GM18909 (cell line): ENCODE measurements around the gene PDXDC1.
"Not testable (repeated sequence)": the region's sequence is repeated elsewhere in the genome, so short reads cannot be mapped to it uniquely, and the experiment has no call there.

Source experiments
- ATAC-seq: cut with Tn5 transposase; IDR thresholded peaks from one replicate; pipeline ENCODE4 v1.9.1; 2021; ENCODE audit warnings: mild to moderate bottlenecking; ENCODE audit not compliant: unreplicated experiment, poor library complexity

PDXDC1 gene

DNA sequence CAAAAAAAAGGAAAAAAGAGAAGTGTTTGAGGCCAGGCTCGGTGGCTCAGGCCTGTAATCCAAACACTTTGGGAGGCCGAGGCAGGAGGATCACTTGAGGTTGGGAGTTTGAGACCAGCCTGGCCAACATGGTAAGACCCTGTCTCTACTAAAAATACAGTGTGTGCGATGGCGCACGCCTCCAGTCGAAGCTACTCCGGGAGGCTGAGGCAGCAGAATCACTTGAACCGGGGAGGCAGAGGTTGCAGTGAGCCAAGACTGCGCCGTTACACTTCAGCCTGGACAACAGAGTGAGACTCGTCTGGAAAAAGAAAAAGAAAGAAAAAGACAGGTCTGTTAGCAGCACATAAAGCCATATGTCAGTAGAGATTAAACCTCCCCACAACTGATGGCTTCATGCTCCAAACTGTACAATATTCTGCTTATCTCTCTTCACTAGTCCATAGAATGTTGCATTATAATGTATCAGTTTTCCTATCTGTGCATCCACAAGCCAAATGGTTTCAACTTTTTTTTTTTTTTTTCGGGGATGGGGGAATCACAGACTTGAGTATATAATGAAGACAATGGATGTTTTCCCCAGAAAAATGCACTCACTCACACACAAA is 3.1 kb upstream of the PDXDC1 start:
- ATAC-seq = not testable (repeated sequence)

DNA sequence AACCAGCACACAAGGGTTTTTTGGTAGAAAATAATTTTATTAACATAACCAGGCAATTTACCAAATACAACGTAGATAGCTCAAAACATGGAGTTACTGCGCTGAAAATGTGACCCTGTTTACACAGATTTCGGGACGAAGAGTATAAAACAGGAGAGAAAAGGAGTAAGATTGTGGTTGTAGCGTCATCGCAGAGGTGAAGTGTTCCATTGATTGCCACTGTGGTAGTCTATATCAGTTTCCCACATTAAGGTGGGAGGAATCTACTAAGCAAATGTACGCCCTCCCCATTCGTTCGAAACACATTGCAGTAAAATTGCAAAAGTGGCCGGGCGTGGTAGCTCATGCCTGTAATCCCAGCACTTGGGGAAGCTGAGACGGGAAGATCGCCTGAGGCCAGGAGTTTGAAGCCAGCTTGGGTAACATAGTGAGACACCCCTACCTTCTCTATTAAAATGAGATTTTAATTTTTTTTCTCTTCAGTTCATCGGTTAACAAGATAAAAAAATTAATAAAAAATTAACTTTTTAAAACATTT is 972 bp upstream of the PDXDC1 start:
- ATAC-seq = not testable (repeated sequence)

DNA sequence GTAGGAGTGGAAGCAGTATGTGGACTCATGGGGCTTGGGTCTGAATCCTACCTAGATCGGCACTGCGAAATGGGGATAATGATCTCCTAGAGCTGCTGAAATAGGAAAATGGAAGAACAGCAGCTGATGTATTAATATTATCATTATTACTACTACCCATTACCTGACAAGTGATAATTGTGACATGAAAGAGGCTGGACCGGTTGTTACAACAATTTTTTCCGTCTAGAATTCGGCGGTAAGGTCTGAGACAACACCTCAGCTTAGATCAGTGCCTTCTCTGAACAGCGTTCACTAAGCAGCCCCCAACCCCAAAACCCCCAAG is 533 bp upstream of the PDXDC1 start:
- ATAC-seq = not testable (repeated sequence)

DNA sequence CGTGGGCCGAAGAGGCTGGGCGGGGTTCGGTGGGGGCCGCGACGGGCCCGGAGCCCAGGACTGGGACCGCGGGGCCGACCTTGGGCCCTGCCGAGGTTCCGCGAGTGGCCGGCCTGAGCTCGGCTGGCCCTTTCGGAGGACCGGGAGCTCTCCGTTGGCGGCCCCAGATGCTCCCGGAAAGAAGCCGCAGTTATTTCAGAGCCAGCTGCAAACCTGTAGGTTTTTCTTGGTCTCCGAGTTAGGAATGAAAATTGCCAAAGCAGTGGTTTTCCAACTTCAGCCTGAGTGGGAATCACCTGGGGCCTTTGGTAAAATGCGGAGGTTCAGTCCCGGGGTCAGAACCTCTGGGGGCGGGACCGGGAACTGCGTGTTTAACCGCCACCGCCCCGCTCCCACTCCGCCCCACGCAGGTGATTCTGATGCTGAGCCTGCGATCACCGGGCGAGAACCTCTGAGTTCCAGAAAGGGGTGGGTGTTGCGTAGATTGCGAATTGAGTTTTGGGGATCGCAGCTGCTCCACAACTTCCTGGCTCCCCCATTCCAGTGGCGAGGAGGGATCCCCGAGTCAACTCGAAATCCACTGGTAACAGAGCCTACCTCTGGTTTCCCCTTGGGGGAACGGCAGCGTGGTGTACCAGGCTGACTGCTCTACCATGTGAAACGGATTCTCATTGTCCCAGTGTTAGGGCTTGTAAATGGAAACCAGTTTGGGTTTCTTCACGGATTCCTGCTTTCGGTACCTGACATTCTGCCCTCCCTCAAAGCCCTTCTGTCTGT is 780 bp downstream of the PDXDC1 start:
- ATAC-seq = peak; percentile 9

DNA sequence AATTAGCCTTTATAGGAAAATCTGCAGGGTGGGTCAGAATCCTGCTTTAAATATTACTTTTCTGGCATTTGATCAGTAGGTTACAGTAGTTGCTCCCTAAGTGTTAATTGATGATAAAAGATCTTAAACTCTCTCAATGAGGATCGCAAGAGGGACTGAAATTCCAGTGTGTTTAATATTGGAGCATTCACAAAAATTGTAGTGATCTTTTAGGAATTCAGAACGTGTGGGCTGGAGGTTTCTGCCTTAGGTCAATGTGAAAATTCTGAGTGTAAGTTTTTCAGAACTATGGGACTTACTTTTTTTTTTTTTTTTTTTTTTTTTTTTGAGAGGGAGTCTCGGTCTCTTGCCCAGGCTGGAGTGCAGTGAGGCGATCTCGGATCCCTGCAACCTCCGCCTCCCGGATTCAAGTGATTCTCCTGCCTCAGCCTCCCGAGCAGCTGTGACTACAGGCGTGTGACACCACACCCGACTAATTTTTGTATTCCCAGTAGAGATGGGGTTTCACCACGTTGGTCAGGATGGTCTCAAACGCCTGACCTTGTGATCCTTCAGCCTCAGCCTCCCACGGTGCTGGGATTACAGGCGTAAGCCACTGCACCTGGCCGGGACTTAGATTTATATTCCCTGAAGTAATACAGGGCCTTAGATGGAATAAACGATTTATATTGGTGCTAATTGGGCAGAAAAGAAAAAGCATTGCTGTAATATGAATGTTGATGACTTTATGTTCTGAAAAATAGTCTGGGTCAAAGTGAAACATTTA is 2.3 kb downstream of the PDXDC1 start:
- ATAC-seq = not testable (repeated sequence)

DNA sequence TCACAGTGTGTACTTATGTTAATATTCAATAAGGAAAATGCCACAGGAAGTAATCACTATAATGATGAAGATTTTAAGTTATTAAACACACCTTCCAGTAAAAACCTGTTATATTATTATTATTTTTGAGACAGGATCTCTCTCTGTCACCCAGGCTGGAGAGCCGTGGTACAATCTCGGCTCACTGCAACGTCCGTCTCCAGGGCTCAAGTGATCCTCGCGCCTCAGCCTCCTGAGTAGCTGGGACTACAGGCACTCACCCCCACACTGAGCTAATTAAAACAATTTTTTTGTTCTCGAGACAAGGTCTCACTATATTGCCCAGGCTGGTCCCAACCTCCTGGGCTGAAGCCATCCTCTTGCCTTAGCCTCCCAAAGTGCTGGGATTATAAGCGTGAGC is 3.5 kb downstream of the PDXDC1 start:
- ATAC-seq = not testable (repeated sequence)

DNA sequence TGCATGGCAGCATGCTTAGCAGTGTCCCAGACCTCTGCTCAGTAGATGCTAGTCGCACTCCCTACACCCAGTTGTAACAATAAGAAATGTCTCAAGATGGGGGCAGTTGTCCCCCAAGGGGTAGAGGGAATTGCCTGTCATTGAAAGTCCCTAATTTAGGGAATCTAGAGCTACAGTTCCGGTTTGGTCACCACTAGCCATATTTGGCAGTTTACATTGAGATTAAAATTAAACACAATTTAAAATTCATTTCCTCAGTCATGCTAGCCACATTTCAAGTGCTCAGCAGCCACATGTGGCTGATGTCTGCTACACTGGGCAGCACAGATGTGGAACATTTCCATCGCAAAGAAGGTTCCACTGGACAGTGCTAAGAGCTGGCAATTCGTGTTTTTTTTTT is 4.1 kb downstream of the PDXDC1 start:
- not testable (repeated sequence) for ATAC-seq

DNA sequence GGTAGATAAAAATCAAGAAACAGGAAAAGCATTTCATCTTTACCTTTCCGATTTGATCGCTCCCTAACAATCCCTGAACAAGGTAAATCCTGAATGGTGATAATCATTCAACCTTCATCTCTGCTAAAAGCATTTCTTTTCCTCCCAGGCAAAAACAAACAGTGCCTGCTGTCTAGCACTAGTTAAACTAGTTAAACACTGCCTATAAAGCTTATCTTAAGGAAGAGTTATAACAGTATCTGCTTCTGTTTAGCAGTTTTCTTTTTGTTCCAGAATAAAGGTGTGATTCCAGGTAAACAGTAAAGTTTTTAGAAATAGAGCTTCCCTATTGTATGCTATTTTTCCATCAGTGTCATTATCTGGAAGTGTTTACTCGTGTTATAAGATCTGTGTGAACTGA is 6.4 kb downstream of the PDXDC1 start:
- ATAC-seq = not testable (repeated sequence)

DNA sequence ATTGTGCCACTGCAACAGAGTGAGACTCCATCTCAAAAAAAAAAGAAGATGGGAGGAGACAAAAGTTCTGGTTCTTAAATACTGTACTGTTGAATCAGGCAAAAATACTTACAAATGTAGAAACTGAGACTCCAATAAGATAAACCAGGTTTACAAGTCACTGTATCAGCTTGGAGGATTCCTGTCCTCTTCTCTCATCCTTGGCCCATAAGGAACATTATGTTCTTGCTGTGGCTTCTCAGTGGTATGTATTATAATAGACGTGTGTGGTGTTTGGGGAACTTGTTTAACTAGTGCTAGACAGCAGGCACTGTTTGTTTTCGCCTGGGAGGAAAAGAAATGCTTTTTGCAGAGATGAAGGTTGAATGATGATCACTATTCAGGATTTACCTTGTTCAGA is 7.7 kb downstream of the PDXDC1 start:
- not testable (repeated sequence) for ATAC-seq

DNA sequence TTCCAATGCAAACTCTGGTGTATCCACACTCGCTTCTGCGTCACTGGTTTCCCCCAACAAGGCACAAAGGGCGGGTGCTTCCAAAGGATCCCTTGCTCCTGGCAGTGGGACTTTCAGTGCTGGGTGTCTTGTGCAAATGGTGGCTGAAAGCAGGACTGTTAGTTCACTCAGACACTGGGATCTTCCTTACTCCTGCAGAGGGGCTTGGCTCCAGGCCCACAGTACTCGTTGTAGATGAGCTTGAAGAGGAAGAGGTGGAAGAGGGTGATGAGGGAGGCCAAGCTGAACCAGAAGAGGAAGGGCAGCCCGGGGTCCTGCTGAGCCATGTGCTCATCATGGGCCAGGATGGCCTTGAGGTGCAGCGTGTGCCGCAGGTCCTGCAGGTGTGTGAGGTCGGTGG is 13.3 kb downstream of the PDXDC1 start:
- not testable (repeated sequence) for ATAC-seq

DNA sequence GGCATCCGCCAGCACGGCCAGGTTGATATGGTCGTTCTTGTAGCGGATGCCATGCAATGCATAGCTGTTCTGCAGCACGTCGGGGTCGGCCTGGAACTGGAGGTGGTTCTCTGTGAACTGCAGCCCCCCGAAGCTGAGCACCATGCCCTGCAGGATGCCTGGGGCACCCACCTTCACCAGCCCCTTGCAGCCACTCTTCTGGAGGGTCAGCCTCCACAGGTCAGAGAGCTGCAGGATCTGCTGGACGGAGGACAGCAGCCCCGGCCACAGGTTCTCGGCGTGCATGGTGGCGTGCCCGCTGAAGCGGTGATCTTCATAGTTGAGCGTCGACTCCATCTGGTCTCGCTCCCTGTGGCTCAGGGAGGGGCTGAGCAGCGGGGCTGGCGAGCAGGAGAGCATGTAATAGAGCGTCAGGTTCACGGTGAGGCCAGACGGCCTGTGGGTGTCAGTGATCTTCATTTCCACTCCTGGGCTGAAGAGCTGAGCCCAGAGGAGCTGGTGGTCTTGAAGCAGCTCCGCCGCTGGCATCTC is 13.9 kb downstream of the PDXDC1 start:
- not testable (repeated sequence) for ATAC-seq

DNA sequence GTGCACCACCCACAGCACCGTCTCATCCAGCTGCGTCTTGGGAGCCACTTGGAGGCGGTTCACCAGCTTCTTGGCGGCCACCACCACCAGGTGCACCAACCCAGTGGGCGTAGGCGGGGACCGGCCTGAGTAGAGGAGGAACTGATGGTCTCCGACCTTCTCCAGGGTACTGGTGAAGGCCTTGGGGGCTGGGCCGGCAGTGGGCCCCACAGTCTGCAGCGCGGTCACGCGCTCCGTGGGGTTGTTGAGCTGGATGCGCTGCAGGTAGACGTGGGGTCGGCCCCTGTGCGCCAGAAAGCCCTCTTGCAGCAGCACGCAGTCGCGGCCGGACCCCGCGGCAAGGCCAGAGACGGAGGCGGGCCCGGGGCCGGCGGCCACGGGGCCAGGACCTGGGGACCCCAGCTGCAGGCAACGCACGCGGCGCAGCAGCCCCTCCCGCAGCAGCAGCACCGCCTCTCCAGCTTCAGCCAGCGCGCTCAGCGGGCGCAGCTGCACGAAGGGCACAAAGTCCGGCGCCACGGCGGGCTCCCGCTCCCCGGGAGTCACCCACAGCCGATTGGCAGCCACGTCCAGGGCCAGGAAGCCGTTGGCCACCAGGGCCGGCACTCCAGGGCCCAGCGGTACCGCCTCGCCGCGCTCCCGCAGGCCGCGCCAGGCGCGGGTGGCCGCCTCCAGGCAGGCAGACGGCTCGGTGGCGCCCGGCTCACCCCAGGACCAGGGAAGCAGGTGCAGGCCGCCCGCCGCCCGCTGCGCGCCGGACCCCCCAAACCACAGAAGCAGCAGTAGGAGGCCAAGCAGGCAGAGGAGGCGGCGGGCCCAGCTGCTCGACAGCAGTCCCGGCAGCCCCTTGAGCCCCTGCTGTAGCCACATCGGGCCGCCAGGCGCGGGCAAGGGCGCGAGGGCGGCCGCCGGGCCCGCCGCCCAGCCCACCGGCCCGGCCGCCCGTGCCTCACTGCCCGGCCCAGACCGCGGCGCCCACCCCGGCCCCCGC is 14.8 kb downstream of the PDXDC1 start:
- not testable (repeated sequence) for ATAC-seq

DNA sequence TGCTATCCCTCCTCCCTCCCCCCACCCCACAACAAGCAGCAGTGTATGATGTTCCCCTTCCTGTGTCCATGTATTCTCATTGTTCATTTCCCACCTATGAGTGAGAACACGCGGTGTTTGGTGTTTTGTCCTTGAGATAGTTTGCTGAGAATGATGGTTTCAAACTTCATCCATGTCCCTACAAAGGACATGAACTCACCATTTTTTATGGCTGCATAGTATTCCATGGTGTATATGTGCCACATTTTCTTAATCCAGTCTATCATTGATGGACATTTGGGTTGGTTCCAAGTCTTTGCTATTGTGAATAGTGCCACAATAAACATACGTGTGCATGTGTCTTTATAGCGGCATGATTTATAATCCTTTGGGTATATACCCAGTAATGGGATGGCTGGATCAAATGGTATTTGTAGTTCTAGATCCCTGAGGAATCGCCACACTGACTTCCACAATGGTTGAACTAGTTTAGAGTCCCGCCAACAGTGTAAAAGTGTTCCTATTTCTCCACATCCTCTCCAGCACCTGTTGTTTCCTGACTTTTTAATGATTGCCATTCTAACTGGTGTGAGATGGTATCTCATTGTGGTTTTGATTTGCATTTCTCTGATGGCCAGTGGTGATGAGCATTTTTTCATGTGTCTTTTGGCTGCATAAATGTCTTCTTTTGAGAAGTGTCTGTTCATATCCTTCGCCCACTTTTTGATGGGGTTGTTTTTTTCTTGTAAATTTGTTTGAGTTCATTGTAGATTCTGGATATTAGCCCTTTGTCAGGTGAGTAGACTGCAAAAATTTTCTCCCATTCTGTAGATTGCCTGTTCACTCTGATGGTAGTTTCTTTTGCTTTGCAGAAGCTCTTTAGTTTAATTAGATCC is 18.7 kb downstream of the PDXDC1 start:
- ATAC-seq = not testable (repeated sequence)

DNA sequence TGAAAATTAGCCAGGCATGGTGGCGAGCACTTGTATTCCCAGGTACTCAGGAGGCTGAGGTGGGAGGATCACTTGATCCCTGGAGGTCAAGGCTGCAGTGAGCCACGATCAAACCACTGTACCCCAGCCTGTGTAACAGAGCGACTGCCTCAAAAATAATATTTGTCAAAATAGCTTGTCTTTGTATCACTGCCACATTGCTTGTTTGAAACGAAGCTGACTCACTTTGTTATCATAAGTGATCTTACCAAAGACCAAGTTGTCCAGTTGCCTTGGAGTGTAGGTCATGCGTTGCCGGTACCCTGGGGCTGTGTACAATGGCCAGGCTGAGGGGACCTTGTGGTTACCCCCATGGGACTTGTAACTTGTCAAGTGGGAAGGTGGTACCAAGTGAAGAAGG is 21.9 kb downstream of the PDXDC1 start:
- not testable (repeated sequence) for ATAC-seq

DNA sequence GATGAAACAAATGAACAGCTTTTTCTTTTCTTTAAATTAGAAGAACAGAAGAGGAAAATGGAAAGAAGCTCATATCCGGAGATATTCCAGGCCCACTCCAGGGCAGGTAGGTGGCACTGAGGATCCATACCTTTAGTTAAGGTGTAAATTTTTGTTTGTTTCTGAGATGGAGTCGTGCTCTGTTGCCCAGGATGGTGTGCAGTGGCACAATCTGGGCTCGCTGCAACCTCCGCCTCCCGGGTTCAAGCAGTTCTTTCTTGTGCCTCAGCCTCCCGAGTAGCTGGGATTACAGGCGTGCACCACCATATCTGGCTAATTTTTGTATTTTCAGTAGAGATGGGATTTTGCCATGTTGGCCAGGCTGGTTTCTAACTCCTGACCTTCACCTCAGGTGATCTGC is 23.5 kb downstream of the PDXDC1 start:
- not testable (repeated sequence) for ATAC-seq

DNA sequence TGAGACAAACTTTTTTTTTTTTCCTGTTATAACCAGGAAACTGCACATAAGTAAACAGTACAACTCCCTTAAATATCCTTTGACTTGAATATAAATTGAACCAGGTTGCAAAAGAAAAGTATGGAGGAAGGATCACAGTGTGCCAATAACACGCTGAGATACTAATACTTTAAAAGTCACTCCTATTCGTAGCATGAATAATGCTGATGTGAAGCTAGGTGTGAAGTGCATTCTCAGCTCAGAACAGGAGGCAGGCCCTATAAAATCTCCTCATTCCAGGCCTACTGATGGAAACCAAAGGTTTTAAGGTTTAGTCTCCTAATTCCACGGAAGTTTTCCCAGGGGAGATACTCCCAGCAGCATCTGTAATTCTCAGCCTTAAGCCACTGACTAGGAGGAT is 25.0 kb downstream of the PDXDC1 start:
- ATAC-seq = not testable (repeated sequence)

DNA sequence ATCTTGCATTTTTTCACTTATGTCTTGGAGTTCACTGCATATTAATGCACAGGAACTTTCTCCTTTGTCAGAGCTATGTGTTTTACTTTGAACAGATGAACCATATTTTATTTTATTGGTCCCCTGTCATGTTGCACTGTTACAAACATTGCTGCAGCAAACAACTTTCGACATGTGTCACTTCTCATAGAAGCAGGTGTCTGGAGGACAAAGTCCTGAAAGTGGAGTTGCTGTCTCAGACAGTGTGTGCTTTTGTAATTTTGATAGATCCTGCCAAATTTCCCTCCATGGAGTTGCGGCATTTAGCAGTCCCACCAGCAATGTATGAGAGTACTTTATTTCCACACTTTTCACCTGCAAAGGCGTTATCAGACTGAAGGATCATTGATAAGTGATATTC is 27.6 kb downstream of the PDXDC1 start:
- not testable (repeated sequence) for ATAC-seq

DNA sequence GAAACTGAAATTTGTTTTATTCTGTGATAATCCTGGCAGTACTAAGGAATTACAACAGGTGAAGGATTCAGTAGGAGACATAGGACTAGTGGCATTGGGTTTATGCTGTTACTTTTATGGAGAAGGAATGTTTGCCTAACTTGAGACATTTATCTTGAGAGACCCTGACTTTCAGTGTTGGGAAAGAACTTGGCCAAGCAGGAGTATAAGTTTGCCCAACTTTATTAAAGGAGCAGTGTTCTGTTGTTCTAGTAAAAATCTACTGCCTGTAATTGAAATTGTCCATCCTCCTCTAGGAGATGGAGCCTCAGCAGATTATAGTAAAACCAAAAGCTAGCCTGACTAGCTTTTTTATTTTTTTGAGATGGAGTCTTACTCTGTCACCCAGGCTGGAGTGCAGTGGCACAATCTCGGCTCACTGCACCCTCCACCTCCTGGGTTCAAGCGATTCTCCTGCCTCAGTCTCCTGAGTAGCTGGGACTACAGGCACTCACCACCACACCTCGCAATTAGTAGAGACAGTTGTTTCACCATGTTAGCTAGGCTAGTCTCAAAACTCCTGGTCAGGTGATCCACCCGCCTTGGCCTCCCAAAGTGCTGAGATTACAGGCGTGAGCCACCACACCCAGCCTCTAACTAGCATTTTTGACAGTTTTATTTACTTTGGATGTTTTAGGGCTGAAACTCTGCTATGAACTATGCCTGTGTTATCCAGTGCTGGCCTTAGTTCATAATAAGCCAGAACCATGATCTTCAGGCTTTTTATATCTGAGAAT is 30.7 kb downstream of the PDXDC1 start:
- not testable (repeated sequence) for ATAC-seq
